SK-N-SH (cell line): Measurements from ENCODE around the gene RAB12. TPM values are rescaled to one million over a fixed set of nuclear protein-coding genes. Genes with fewer than 3 reads are reported as not detected.

Experiments used
- CTCF ChIA-PET: fragments of 300-600, 350-600 bp; formaldehyde crosslinking; extraction: SDS; loops from one replicate; lab custom pipeline; 2021; lab: Yijun Ruan, JAX
- POLR2A ChIA-PET: fragments of 350-600 bp; sonication (Branson Sonifier 250); formaldehyde crosslinking; extraction: SDS; loops from one replicate; lab custom pipeline; 2020; ENCODE audit warnings: antibody characterized with exemption, inconsistent platforms; lab: Yijun Ruan, JAX
- DNase-seq: peaks from one replicate; pipeline ENCODE4 v3.0.0; 2012
- H2AFZ ChIP-seq: fragments of 200-600 bp; sonication (generic); 2 replicates; pipeline ENCODE4 v1.8.1; 2016; ENCODE audit warnings: antibody characterized with exemption, mild to moderate bottlenecking, low read depth
- H3F3A ChIP-seq: fragments of 200-600 bp; sonication (generic); replicated peaks from 2 replicates; pipeline ENCODE3; 2016; ENCODE audit warnings: antibody characterized with exemption, mild to moderate bottlenecking; ENCODE audit not compliant: insufficient read depth
- H3K27ac ChIP-seq, 2 experiments: fragments of 200-500 bp in 1 of 2; fragments of 200-600 bp in 1 of 2; sonication (Bioruptor generic) in 1 of 2; sonication (generic), shearing (Covaris generic) in 1 of 2; 2 replicates each; pipeline versions ENCODE4 v1.5.1 to v1.6.1; 2014 to 2016; ENCODE audit warnings: low read depth in 2 of 2, inconsistent platforms in 1 of 2, low read length in 1 of 2, mild to moderate bottlenecking in 1 of 2, mixed read lengths in 1 of 2
- H3K27me3 ChIP-seq: fragments of 200-600 bp; sonication (generic), shearing (Covaris generic); 2 replicates; pipeline ENCODE4 v1.6.1; 2016; ENCODE audit warnings: mixed run types; ENCODE audit not compliant: insufficient read depth
- H3K36me3 ChIP-seq, 2 experiments: fragments of 200-500 bp in 1 of 2; fragments of 200-600 bp in 1 of 2; sonication (Bioruptor generic) in 1 of 2; sonication (generic) in 1 of 2; replicated peaks in 1 of 2; 2 replicates each; pipeline versions ENCODE3 to v1.5.1; 2014 to 2016; ENCODE audit warnings: low read length in 1 of 2, mild to moderate bottlenecking in 1 of 2; ENCODE audit not compliant: insufficient read depth in 2 of 2, control insufficient read depth in 1 of 2
- H3K4me1 ChIP-seq, 2 experiments: fragments of 200-500 bp in 1 of 2; fragments of 200-600 bp in 1 of 2; sonication (Bioruptor generic) in 1 of 2; sonication (generic), shearing (Covaris generic) in 1 of 2; 2 replicates each; pipeline versions ENCODE4 v1.5.1 to v1.6.1; 2014 to 2016; ENCODE audit warnings: low read depth in 1 of 2, low read length in 1 of 2, mixed run types in 1 of 2; ENCODE audit not compliant: insufficient read depth in 2 of 2, control insufficient read depth in 1 of 2
- H3K4me2 ChIP-seq: fragments of 200-600 bp; sonication (generic), shearing (Covaris generic); 2 replicates; pipeline ENCODE4 v1.6.1; 2017; ENCODE audit warnings: mixed run types
- H3K4me3 ChIP-seq, 2 experiments: fragments of 200-500 bp in 1 of 2; fragments of 200-600 bp in 1 of 2; sonication (Bioruptor generic) in 1 of 2; sonication (generic), shearing (Covaris generic) in 1 of 2; 2 replicates each; pipeline versions ENCODE4 v1.5.1 to v1.8.1; 2014 to 2016; ENCODE audit warnings: low read depth in 2 of 2, inconsistent platforms in 1 of 2, low read length in 1 of 2, mild to moderate bottlenecking in 1 of 2, mixed read lengths in 1 of 2, moderate library complexity in 1 of 2
- H3K79me2 ChIP-seq: fragments of 200-600 bp; sonication (generic); 2 replicates; pipeline ENCODE4 v1.8.1; 2017; ENCODE audit warnings: mild to moderate bottlenecking; ENCODE audit not compliant: insufficient read depth
- H3K9ac ChIP-seq: fragments of 200-600 bp; sonication (generic); 2 replicates; pipeline ENCODE4 v1.6.1; 2017; ENCODE audit warnings: mixed run types
- H3K9me2 ChIP-seq: fragments of 200-600 bp; sonication (generic); 2 replicates; pipeline ENCODE4 v1.6.1; 2017; ENCODE audit warnings: mixed run types
- H3K9me3 ChIP-seq: fragments of 200-600 bp; sonication (generic); 2 replicates; pipeline ENCODE4 v1.6.1; 2017; ENCODE audit warnings: mixed run types, mild to moderate bottlenecking, moderate library complexity
- H4K20me1 ChIP-seq: fragments of 200-600 bp; sonication (generic); 2 replicates; pipeline ENCODE4 v1.6.1; 2017; ENCODE audit warnings: mild to moderate bottlenecking, mixed run types; ENCODE audit not compliant: insufficient read depth
- CHD2 ChIP-seq: fragments of 150-350 bp; IDR thresholded peaks from 2 replicates; pipeline ENCODE4 v1.6.1; 2018; ENCODE audit warnings: low read length; ENCODE audit not compliant: partially characterized antibody
- EZH2phosphoT487 ChIP-seq: fragments of 200-600 bp; sonication (generic); IDR thresholded peaks from 2 replicates; pipeline ENCODE4 v1.6.1; 2017; ENCODE audit warnings: low read depth, mixed run types, mild to moderate bottlenecking, antibody characterized with exemption, moderate library complexity, borderline replicate concordance
- FOSL2 ChIP-seq: IDR thresholded peaks from 2 replicates; pipeline ENCODE4 v1.4.0; 2012; ENCODE audit warnings: low read depth, mild to moderate bottlenecking, moderate library complexity, borderline replicate concordance
- FOXJ3 ChIP-seq: sonication (generic); formaldehyde crosslinking; IDR thresholded peaks from 2 replicates; pipeline ENCODE4 v1.5.1; 2020; ENCODE audit warnings: mild to moderate bottlenecking, missing genetic modification reagents
- FOXM1 ChIP-seq: IDR thresholded peaks from 2 replicates; pipeline ENCODE4 v1.4.0; 2012; ENCODE audit warnings: low read depth, mild to moderate bottlenecking
- MEF2A ChIP-seq: IDR thresholded peaks from 2 replicates; pipeline ENCODE4 v1.4.0; 2012; ENCODE audit warnings: low read depth, borderline replicate concordance
- MXI1 ChIP-seq: IDR thresholded peaks from 2 replicates; pipeline ENCODE4 v1.6.1; 2012; ENCODE audit warnings: mild to moderate bottlenecking, low read depth, low read length, improper control_type of control experiment
- NFIC ChIP-seq: IDR thresholded peaks from 2 replicates; pipeline ENCODE4 v1.4.0; 2012; ENCODE audit warnings: borderline replicate concordance
- NRF1 ChIP-seq: IDR thresholded peaks from 2 replicates; pipeline ENCODE4 v1.6.1; 2012; ENCODE audit warnings: low read depth, mild to moderate bottlenecking, low read length
- RCOR1 ChIP-seq: fragments of 150-350 bp; IDR thresholded peaks from 2 replicates; pipeline ENCODE4 v1.6.1; 2017; ENCODE audit warnings: antibody characterized with exemption, low read length
- TAF1 ChIP-seq: IDR thresholded peaks from 2 replicates; pipeline ENCODE4 v1.6.1; 2012; ENCODE audit warnings: low read depth, mild to moderate bottlenecking, low read length, moderate library complexity, borderline replicate concordance
- TCF12 ChIP-seq: IDR thresholded peaks from 2 replicates; pipeline ENCODE4 v1.4.0; 2012
- TEAD4 ChIP-seq: IDR thresholded peaks from 2 replicates; pipeline ENCODE4 v1.4.0; 2012; ENCODE audit warnings: mild to moderate bottlenecking, borderline replicate concordance; ENCODE audit not compliant: insufficient read depth
- YY1 ChIP-seq: IDR thresholded peaks from 2 replicates; pipeline ENCODE4 v1.4.0; 2012; ENCODE audit warnings: low read depth, mild to moderate bottlenecking
- WGBS: methylation state at CpG from one replicate; pipeline ENCODE4 v1.1.6; 2017; ENCODE audit warnings: low lambda C conversion rate; 5-methylcytosine and 5-hydroxymethylcytosine counted together
- polyA plus RNA-seq, 3 experiments: library from polyadenylated mRNA; depleted of rRNA; stranded (reverse); fragments of >200 nt; gene quantifications; 2 replicates each; pipeline ENCODE4 v1.2.3, GENCODE V29; 2012
- TF ChIP-seq, protein P1 (sequence below): IDR thresholded peaks from 2 replicates; pipeline ENCODE4 v1.4.0; 2012; ENCODE audit warnings: low read depth, borderline replicate concordance
- TF ChIP-seq, protein P2 (sequence below): IDR thresholded peaks from 2 replicates; pipeline ENCODE4; 2012

Gene RAB12
- polyA plus RNA-seq, 1 of the 3 experiments (the other 2 are of a cell fraction) = 11.0 TPM

DNA sequence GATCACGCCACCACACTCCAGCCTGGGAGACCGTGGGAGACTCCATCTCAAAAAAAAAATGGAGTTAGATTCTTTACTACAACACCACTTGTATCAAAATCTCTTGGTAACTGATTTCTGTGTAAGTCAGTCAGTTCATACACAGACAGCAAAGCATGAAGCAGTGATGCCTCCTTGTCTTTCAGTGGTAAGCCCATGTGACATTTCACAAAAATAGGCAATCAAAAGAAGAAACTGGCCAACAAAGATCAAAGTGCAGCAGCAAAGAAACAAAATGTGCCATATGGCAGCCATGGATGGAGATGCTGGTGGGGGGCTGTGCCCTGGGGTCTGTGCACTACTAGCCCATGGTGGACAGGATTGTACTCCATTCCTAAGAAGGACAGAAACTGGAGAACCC lies 6.7 kb upstream of the RAB12 start:
- H3K27ac ChIP-seq = no peak overlapping the region
- no peak for DNase-seq
- H3K4me3 ChIP-seq = no peak overlapping the region
- no peaks in the 10 kb centered on the region for H3K36me3 ChIP-seq
- H3K4me2 ChIP-seq = no peak overlapping the region
- CTCF ChIA-PET = interaction anchor here (0.7 kb wide), 1 partner anchor 1288 kb away, joined by 4 read pairs; no protein-coding TSS in a partner anchor
- TF ChIP-seq RCOR1 (no peak), TCF12 (no peak), MXI1 (no peak), CHD2 (no peak), MEF2A (no peak), TEAD4 (no peak), YY1 (no peak), NRF1 (no peak), FOSL2 (no peak)
- TF ChIP-seq, protein P1, sequence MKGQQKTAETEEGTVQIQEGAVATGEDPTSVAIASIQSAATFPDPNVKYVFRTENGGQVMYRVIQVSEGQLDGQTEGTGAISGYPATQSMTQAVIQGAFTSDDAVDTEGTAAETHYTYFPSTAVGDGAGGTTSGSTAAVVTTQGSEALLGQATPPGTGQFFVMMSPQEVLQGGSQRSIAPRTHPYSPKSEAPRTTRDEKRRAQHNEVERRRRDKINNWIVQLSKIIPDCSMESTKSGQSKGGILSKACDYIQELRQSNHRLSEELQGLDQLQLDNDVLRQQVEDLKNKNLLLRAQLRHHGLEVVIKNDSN = no peak
- TF ChIP-seq, all 33 proteins: peak for 0
- Histone ChIP-seq H3K9me3 (no peaks in the 10 kb centered on the region), H4K20me1 (no peaks in the 10 kb centered on the region), H3K9me2 (no peaks in the 10 kb centered on the region), H3K9ac (no peak overlapping the region), H3F3A (no peaks in the 10 kb centered on the region), H3K79me2 (no peaks in the 10 kb centered on the region), H3K27me3 (peaks cover 5% of the 10 kb centered on the region; the same call in 1 of the 2 replicates), H2AFZ (no peak overlapping the region), H3K4me1 (no peaks in the 10 kb centered on the region)
- WGBS = 30% methylated on average over 2 of the region's 2 CpGs
- POLR2A ChIA-PET = no interaction called here

GRCh38 chr18:8603663-8604520 lies 5.3 kb upstream of the RAB12 start:
- H4K20me1 ChIP-seq = no peaks in the 10 kb centered on the region
- peaks cover 5% of the 10 kb centered on the region; the same call in 1 of the 2 replicates for H3K27me3 ChIP-seq
- no peak overlapping the region for H2AFZ ChIP-seq
- H3K9me2 ChIP-seq = no peaks in the 10 kb centered on the region
- no peak overlapping the region for H3K4me2 ChIP-seq
- H3K4me3 ChIP-seq = no peak overlapping the region
- 72% methylated on average over 14 of the region's 14 CpGs for WGBS
- no peaks in the 10 kb centered on the region for H3K36me3 ChIP-seq
- H3K4me1 ChIP-seq = no peaks in the 10 kb centered on the region
- CTCF ChIA-PET = interaction anchor here (1.0 kb wide), 1 partner anchor 44 kb away, joined by 3 read pairs; no protein-coding TSS in a partner anchor
- H3K27ac ChIP-seq = no peak overlapping the region
- TF ChIP-seq FOSL2 (no peak), NFIC (no peak), FOXJ3 (CRISPR knock-in tag) (no peak), MXI1 (no peak), EZH2phosphoT487 (no peak), TAF1 (no peak), NRF1 (no peak), FOXM1 (no peak)
- TF ChIP-seq, protein P2, sequence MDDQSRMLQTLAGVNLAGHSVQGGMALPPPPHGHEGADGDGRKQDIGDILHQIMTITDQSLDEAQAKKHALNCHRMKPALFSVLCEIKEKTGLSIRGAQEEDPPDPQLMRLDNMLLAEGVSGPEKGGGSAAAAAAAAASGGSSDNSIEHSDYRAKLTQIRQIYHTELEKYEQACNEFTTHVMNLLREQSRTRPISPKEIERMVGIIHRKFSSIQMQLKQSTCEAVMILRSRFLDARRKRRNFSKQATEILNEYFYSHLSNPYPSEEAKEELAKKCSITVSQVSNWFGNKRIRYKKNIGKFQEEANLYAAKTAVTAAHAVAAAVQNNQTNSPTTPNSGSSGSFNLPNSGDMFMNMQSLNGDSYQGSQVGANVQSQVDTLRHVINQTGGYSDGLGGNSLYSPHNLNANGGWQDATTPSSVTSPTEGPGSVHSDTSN = no peak
- H3K79me2 ChIP-seq = no peaks in the 10 kb centered on the region
- no peaks in the 10 kb centered on the region for H3F3A ChIP-seq
- no peak for DNase-seq
- H3K9me3 ChIP-seq = no peaks in the 10 kb centered on the region
- no peak overlapping the region for H3K9ac ChIP-seq
- POLR2A ChIA-PET = no interaction called here
